ENCODE results near the gene TP53AIP1. TPM values are rescaled to one million over a fixed set of nuclear protein-coding genes. Genes with fewer than 3 reads are reported as not detected.

The TP53AIP1 gene
- total RNA-seq, 1 donor from 2014 or later = not detected

- peaks cover 13% of the 10 kb centered on the region for H3K36me3 Mint-ChIP-seq
- H3K4me3 Mint-ChIP-seq = no peak overlapping the region
- no peaks in the 10 kb centered on the region for H3K9me3 Mint-ChIP-seq
- Histone ChIP-seq H3K4me1 (no peaks in the 10 kb centered on the region), H3K79me2 (ENCODE audit: low read depth) (no peaks in the 10 kb centered on the region), H3K9me3 (ENCODE audit: low read depth) (no peaks in the 10 kb centered on the region), H3K36me3 (no peaks in the 10 kb centered on the region), H3K27ac (no peak overlapping the region), H4K20me1 (ENCODE audit: low read depth) (peaks cover 3% of the 10 kb centered on the region), H3K4me3 (no peak overlapping the region), H3K27me3 (no peaks in the 10 kb centered on the region), H3K4me2 (no peak overlapping the region), H3F3A (ENCODE audit: low read depth) (no peaks in the 10 kb centered on the region), H3K9ac (no peak overlapping the region), H2AFZ (replicated peaks) (no peak overlapping the region)
- H3K27me3 Mint-ChIP-seq (ENCODE audit: insufficient read depth, low read depth) = no peaks in the 10 kb centered on the region
- DNase-seq (ENCODE audit: low spot score) = no peak
- no peaks in the 10 kb centered on the region for H3K4me1 Mint-ChIP-seq
- H3K27ac Mint-ChIP-seq = no peak overlapping the region
- TF ChIP-seq EZH2phosphoT487 (IDR thresholded peaks at IDR 0.05) = no peak
Measured at GRCh38 chr11:128983023-128983422, 40.4 kb upstream of the TP53AIP1 start.

GRCh38 chr11:128981254-128981653 lies 38.6 kb upstream of the TP53AIP1 start:
- H3K9me3 Mint-ChIP-seq = no peaks in the 10 kb centered on the region
- H3K27me3 ChIP-seq = no peaks in the 10 kb centered on the region
- no peaks in the 10 kb centered on the region for H3K79me2 ChIP-seq (ENCODE audit: low read depth)
- H3K9me3 ChIP-seq (ENCODE audit: low read depth) = no peaks in the 10 kb centered on the region
- H3K27ac ChIP-seq = no peak overlapping the region
- H3K27ac Mint-ChIP-seq = no peak overlapping the region
- H3K4me3 ChIP-seq = no peak overlapping the region
- H3K9ac ChIP-seq = no peak overlapping the region
- H3K4me3 Mint-ChIP-seq = no peak overlapping the region
- H3K27me3 Mint-ChIP-seq (ENCODE audit: insufficient read depth, low read depth) = peaks cover 2% of the 10 kb centered on the region
- no peak overlapping the region for H2AFZ ChIP-seq (replicated peaks)
- H3K4me2 ChIP-seq = no peak overlapping the region
- no peak for TF ChIP-seq EZH2phosphoT487 (IDR thresholded peaks at IDR 0.05)
- no peak for TF ChIP-seq CTCF (IDR thresholded peaks at IDR 0.05)
- TF ChIP-seq EZH2 (IDR thresholded peaks at IDR 0.05) = no peak
- H3F3A ChIP-seq (ENCODE audit: low read depth) = no peaks in the 10 kb centered on the region
- H3K4me1 ChIP-seq = no peaks in the 10 kb centered on the region
- peaks cover 3% of the 10 kb centered on the region for H4K20me1 ChIP-seq (ENCODE audit: low read depth)
- H3K4me1 Mint-ChIP-seq = no peaks in the 10 kb centered on the region
- DNase-seq (ENCODE audit: low spot score) = no peak
- peaks cover 27% of the 10 kb centered on the region for H3K36me3 Mint-ChIP-seq
- no peaks in the 10 kb centered on the region for H3K36me3 ChIP-seq

- H3K36me3 Mint-ChIP-seq = peaks cover 42% of the 10 kb centered on the region
Measured at GRCh38 chr11:128970598-128971190, 28.0 kb upstream of the TP53AIP1 start.

More at GRCh38 chr11:128970598-128971190, 28.0 kb upstream of the TP53AIP1 start:
- no peaks in the 10 kb centered on the region for H4K20me1 ChIP-seq (ENCODE audit: low read depth)
- no peaks in the 10 kb centered on the region for H3K79me2 ChIP-seq (ENCODE audit: low read depth)
- H3K27ac ChIP-seq = no peak overlapping the region
- no peak overlapping the region for H2AFZ ChIP-seq (replicated peaks)
- no peak for TF ChIP-seq EZH2 (IDR thresholded peaks at IDR 0.05)
- no peak for TF ChIP-seq CTCF (IDR thresholded peaks at IDR 0.05)
- TF ChIP-seq EZH2phosphoT487 (IDR thresholded peaks at IDR 0.05) = no peak
- H3K36me3 ChIP-seq = no peaks in the 10 kb centered on the region
- Mint-ChIP-seq H3K4me1 (no peaks in the 10 kb centered on the region), H3K4me3 (no peak overlapping the region), H3K27me3 (ENCODE audit: insufficient read depth, low read depth) (no peaks in the 10 kb centered on the region), H3K27ac (no peak overlapping the region), H3K9me3 (no peaks in the 10 kb centered on the region)
- H3K4me2 ChIP-seq = no peak overlapping the region
- H3K4me3 ChIP-seq = no peak overlapping the region
- H3F3A ChIP-seq (ENCODE audit: low read depth) = no peaks in the 10 kb centered on the region
- H3K27me3 ChIP-seq = no peaks in the 10 kb centered on the region
- DNase-seq (ENCODE audit: low spot score) = no peak
- H3K9ac ChIP-seq = no peak overlapping the region
- H3K4me1 ChIP-seq = no peaks in the 10 kb centered on the region
- no peaks in the 10 kb centered on the region for H3K9me3 ChIP-seq (ENCODE audit: low read depth)
